HCT116 (cell line): Measurements from ENCODE around the gene SIGLEC11. TPM values are rescaled to one million over a fixed set of nuclear protein-coding genes. Genes with fewer than 3 reads are reported as not detected.

Experiments
- ATAC-seq: fragments of 200-7000 bp; cut with Tn5 transposase; 2 replicates; pipeline ENCODE4 v1.9.1; 2020; ENCODE audit warnings: mild to moderate bottlenecking, moderate library complexity
- BruUV-seq: library from RNA; stranded (reverse); fragments of 400-500 nt; replicated peaks from 2 replicates; lab custom pipeline; 2021; lab: Mats Ljungman, UMichigan
- CTCF ChIA-PET: fragments of 300-600 bp; sonication (Branson Sonifier 250); formaldehyde crosslinking; loops from one replicate; lab custom pipeline; 2021; ENCODE audit warnings: antibody characterized with exemption; lab: Charles Lee
- POLR2A ChIA-PET: fragments of 300-600, 350-600 bp; sonication (Branson Sonifier 250); formaldehyde crosslinking; loops from one replicate; lab custom pipeline; 2021; ENCODE audit warnings: antibody characterized with exemption; lab: Charles Lee
- RAD21 ChIA-PET, 2 experiments: fragments of 300-600 bp; sonication (Branson Sonifier 250); formaldehyde crosslinking; loops; one replicate each; lab custom pipeline; 2023; ENCODE audit warnings: low total read pairs in 2 of 2; ENCODE audit not compliant: uncharacterized antibody in 2 of 2, unreplicated experiment in 2 of 2, low non-redundant PET in 1 of 2; lab: Charles Lee
- DNase-seq: peaks from one replicate; pipeline ENCODE4 v3.0.0-alpha.2; 2010; ENCODE audit warnings: low read depth, low spot score
- H2AFZ ChIP-seq: fragments of 200-600 bp; shearing (Covaris generic), sonication (generic); 2 replicates; pipeline ENCODE4 v1.6.1; 2017; ENCODE audit warnings: low read depth, mixed run types, mixed read lengths, antibody characterized with exemption, low read length; ENCODE audit not compliant: poor library complexity, severe bottlenecking
- H3K27ac ChIP-seq: 2 replicates; pipeline ENCODE4 v1.5.1; 2012; ENCODE audit warnings: low read depth, low read length
- H3K27me3 ChIP-seq: fragments of 200-600 bp; sonication (generic); 2 replicates; pipeline ENCODE4 v1.6.1; 2016; ENCODE audit warnings: mixed run types, low read length, mixed read lengths; ENCODE audit not compliant: insufficient read depth
- H3K36me3 ChIP-seq, 2 experiments: fragments of 200-500 bp in 1 of 2; fragments of 200-600 bp in 1 of 2; sonication (Bioruptor generic) in 1 of 2; sonication (generic) in 1 of 2; 2 replicates each; pipeline versions ENCODE4 v1.5.1 to v1.6.1; 2014 to 2016; ENCODE audit warnings: low read length in 2 of 2, inconsistent platforms in 1 of 2, mixed read lengths in 1 of 2, mixed run types in 1 of 2; ENCODE audit not compliant: insufficient read depth in 2 of 2, control insufficient read depth in 1 of 2
- H3K4me1 ChIP-seq, 2 experiments: fragments of 200-600 bp in 1 of 2; sonication (generic) in 1 of 2; 2 replicates each; pipeline versions ENCODE4 v1.5.1 to v1.6.1; 2012 to 2017; ENCODE audit warnings: low read length in 2 of 2, inconsistent platforms in 1 of 2, mild to moderate bottlenecking in 1 of 2, mixed read lengths in 1 of 2, mixed run types in 1 of 2, moderate library complexity in 1 of 2; ENCODE audit not compliant: insufficient read depth in 2 of 2, control insufficient read depth in 1 of 2
- H3K4me2 ChIP-seq: fragments of 200-600 bp; sonication (generic); 2 replicates; pipeline ENCODE4 v1.6.1; 2017; ENCODE audit warnings: mixed run types, low read length, mixed read lengths
- H3K4me3 ChIP-seq, 2 experiments: fragments of 200-600 bp in 1 of 2; sonication (generic) in 1 of 2; replicated peaks in 1 of 2; 2 replicates each; pipeline ENCODE4 v1.5.1; 2011 to 2016; ENCODE audit warnings: low read length in 2 of 2, control low read depth in 1 of 2, low read depth in 1 of 2, mild to moderate bottlenecking in 1 of 2, mixed read lengths in 1 of 2, mixed run types in 1 of 2
- H3K79me2 ChIP-seq: fragments of 200-600 bp; sonication (generic); 2 replicates; pipeline ENCODE4 v1.6.1; 2017; ENCODE audit warnings: mild to moderate bottlenecking, mixed run types, low read length, moderate library complexity, mixed read lengths; ENCODE audit not compliant: insufficient read depth
- H3K9ac ChIP-seq: fragments of 200-600 bp; sonication (generic); 2 replicates; pipeline ENCODE4 v1.6.1; 2016; ENCODE audit warnings: low read length, mixed read lengths
- H3K9me2 ChIP-seq: fragments of 200-600 bp; sonication (generic), shearing (Covaris generic); 2 replicates; pipeline ENCODE4 v1.6.1; 2017; ENCODE audit warnings: mixed run types, mild to moderate bottlenecking, moderate library complexity; ENCODE audit not compliant: insufficient read depth
- H3K9me3 ChIP-seq, 2 experiments: fragments of 200-500 bp in 1 of 2; fragments of 200-600 bp in 1 of 2; sonication (Bioruptor generic) in 1 of 2; sonication (generic) in 1 of 2; 2 replicates each; pipeline ENCODE4 v1.6.1; 2014 to 2017; ENCODE audit warnings: low read length in 2 of 2, mixed read lengths in 2 of 2, inconsistent platforms in 1 of 2, low read depth in 1 of 2, mild to moderate bottlenecking in 1 of 2, mixed run types in 1 of 2, moderate library complexity in 1 of 2; ENCODE audit not compliant: control insufficient read depth in 1 of 2, insufficient read depth in 1 of 2
- H4K20me1 ChIP-seq: fragments of 200-600 bp; sonication (generic), shearing (Covaris generic); 2 replicates; pipeline ENCODE4 v1.6.1; 2017; ENCODE audit warnings: mixed run types, mild to moderate bottlenecking, moderate library complexity; ENCODE audit not compliant: insufficient read depth
- ELF1 ChIP-seq: IDR thresholded peaks from 2 replicates; pipeline ENCODE4 v1.6.1; 2012; ENCODE audit warnings: low read depth, borderline replicate concordance
- EZH2phosphoT487 ChIP-seq: fragments of 200-600 bp; IDR thresholded peaks from 2 replicates; pipeline ENCODE4 v1.6.1; 2018; ENCODE audit warnings: antibody characterized with exemption, borderline replicate concordance
- FOSL1 ChIP-seq: IDR thresholded peaks from 2 replicates; pipeline ENCODE4 v1.6.1; 2012; ENCODE audit warnings: low read depth
- RAD21 ChIP-seq: IDR thresholded peaks from 2 replicates; pipeline ENCODE4 v1.6.1; 2012; ENCODE audit warnings: low read depth, mild to moderate bottlenecking
- SIN3A ChIP-seq: IDR thresholded peaks from 2 replicates; pipeline ENCODE4 v1.6.1; 2012; ENCODE audit warnings: low read depth
- SP1 ChIP-seq: IDR thresholded peaks from 2 replicates; pipeline ENCODE4 v1.6.1; 2012; ENCODE audit warnings: low read depth
- TCF7L2 ChIP-seq: IDR thresholded peaks from 2 replicates; pipeline ENCODE4 v1.7.0; 2011; ENCODE audit warnings: borderline replicate concordance, inconsistent platforms; ENCODE audit not compliant: insufficient read depth, insufficient read length; ENCODE audit errors: extremely low read depth
- intact Hi-C: fragments of 100-400 bp; cut with micrococcal nuclease; formaldehyde crosslinking; loops from 2 replicates; pipeline ENCODE4 v1.10.0; 2022
- total RNA-seq: library from RNA; stranded (reverse); gene quantifications from one replicate; pipeline ENCODE4 v1.2.1, GENCODE V29; 2021; ENCODE audit not compliant: unreplicated experiment
- TF ChIP-seq, protein P1 (sequence below): IDR thresholded peaks from 2 replicates; pipeline ENCODE4 v1.6.1; 2012; ENCODE audit warnings: low read depth
- TF ChIP-seq, protein P2 (sequence below), 3 experiments: fragments of 200-600 bp in 1 of 3; sonication (generic) in 1 of 3; IDR thresholded peaks in 2 of 3; conservative IDR thresholded peaks in 1 of 3; 2 replicates each; pipeline ENCODE4 v1.5.1; 2012 to 2017; ENCODE audit warnings: low read depth in 2 of 3, low read length in 2 of 3, antibody characterized with exemption in 1 of 3, borderline replicate concordance in 1 of 3, control low read depth in 1 of 3, mild to moderate bottlenecking in 1 of 3, mixed read lengths in 1 of 3, mixed run types in 1 of 3, moderate library complexity in 1 of 3; ENCODE audit not compliant: insufficient read depth in 1 of 3

SIGLEC11 gene
- total RNA-seq, 1 experiment from 2014 or later: not detected

DNA sequence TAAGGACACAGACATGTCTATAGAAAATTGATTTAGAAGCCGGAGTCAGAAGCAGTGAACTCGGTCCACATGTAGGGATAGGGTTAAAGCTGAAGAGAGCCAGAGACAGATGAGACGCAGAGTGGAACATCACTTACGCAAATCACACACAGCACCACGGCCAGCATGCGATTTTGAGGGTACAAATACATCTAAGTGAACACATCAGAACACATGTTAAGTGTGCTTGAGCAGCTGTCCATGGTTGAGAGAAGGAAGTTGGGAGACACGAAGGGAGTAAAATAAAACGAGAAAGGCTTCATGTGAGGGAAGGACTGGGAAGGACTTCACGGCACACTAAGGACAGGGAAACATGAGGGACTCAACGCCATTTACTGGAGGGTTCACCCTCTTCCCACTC is 25.4 kb upstream of the SIGLEC11 start:
- ChIA-PET POLR2A (no interaction called here), CTCF (no interaction called here), RAD21 (interaction anchor here in 1 of 2 experiments (0.5 kb wide), 1 partner anchor 479 kb away, joined by 5 read pairs; no protein-coding TSS in a partner anchor)
- Histone ChIP-seq H3K27me3 (no peaks in the 10 kb centered on the region), H3K4me3 (no peak overlapping the region), H2AFZ (no peak overlapping the region), H3K9ac (no peak overlapping the region), H3K4me1 (no peaks in the 10 kb centered on the region), H4K20me1 (no peaks in the 10 kb centered on the region), H3K9me2 (no peaks in the 10 kb centered on the region), H3K9me3 (no peaks in the 10 kb centered on the region), H3K4me2 (no peak overlapping the region), H3K27ac (no peak overlapping the region), H3K36me3 (peaks cover 2 to 5% of the 10 kb centered on the region in 2 experiments; a peak in 2 of 4 replicates), H3K79me2 (no peaks in the 10 kb centered on the region)
- TF ChIP-seq, protein P1, sequence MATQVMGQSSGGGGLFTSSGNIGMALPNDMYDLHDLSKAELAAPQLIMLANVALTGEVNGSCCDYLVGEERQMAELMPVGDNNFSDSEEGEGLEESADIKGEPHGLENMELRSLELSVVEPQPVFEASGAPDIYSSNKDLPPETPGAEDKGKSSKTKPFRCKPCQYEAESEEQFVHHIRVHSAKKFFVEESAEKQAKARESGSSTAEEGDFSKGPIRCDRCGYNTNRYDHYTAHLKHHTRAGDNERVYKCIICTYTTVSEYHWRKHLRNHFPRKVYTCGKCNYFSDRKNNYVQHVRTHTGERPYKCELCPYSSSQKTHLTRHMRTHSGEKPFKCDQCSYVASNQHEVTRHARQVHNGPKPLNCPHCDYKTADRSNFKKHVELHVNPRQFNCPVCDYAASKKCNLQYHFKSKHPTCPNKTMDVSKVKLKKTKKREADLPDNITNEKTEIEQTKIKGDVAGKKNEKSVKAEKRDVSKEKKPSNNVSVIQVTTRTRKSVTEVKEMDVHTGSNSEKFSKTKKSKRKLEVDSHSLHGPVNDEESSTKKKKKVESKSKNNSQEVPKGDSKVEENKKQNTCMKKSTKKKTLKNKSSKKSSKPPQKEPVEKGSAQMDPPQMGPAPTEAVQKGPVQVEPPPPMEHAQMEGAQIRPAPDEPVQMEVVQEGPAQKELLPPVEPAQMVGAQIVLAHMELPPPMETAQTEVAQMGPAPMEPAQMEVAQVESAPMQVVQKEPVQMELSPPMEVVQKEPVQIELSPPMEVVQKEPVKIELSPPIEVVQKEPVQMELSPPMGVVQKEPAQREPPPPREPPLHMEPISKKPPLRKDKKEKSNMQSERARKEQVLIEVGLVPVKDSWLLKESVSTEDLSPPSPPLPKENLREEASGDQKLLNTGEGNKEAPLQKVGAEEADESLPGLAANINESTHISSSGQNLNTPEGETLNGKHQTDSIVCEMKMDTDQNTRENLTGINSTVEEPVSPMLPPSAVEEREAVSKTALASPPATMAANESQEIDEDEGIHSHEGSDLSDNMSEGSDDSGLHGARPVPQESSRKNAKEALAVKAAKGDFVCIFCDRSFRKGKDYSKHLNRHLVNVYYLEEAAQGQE: no peak
- TF ChIP-seq SIN3A (no peak), ELF1 (no peak), FOSL1 (no peak), RAD21 (no peak), SP1 (no peak), EZH2phosphoT487 (no peak), TCF7L2 (no peak)
- TF ChIP-seq, protein P2, sequence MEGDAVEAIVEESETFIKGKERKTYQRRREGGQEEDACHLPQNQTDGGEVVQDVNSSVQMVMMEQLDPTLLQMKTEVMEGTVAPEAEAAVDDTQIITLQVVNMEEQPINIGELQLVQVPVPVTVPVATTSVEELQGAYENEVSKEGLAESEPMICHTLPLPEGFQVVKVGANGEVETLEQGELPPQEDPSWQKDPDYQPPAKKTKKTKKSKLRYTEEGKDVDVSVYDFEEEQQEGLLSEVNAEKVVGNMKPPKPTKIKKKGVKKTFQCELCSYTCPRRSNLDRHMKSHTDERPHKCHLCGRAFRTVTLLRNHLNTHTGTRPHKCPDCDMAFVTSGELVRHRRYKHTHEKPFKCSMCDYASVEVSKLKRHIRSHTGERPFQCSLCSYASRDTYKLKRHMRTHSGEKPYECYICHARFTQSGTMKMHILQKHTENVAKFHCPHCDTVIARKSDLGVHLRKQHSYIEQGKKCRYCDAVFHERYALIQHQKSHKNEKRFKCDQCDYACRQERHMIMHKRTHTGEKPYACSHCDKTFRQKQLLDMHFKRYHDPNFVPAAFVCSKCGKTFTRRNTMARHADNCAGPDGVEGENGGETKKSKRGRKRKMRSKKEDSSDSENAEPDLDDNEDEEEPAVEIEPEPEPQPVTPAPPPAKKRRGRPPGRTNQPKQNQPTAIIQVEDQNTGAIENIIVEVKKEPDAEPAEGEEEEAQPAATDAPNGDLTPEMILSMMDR (IDR thresholded peaks at IDR 0.05 in 2 of 3, conservative IDR thresholded peaks at IDR 0.05 in 1 of 3; ENCODE audit: borderline replicate concordance in 1 of 3, insufficient read depth in 1 of 3, low read depth in 2 of 3, low read length in 2 of 3): no peak
- BruUV-seq: no TSS peak
- intact Hi-C loops: no loop called here
- ATAC-seq (no peak), DNase-seq (no peak)
